Choroid plexus epithelial cell (primary cell): ENCODE data around the gene PISD.

Experiments
- DNase-seq: peaks from one replicate; pipeline ENCODE4 v3.0.0-alpha.2; 2010; ENCODE audit warnings: low read depth
- H3K4me3 ChIP-seq: 2 replicates; pipeline ENCODE4 v1.5.1; 2011; ENCODE audit warnings: low read depth, mild to moderate bottlenecking, control low read depth, low read length, moderate library complexity
- TF ChIP-seq, protein P1 (sequence below): conservative IDR thresholded peaks from 2 replicates; pipeline ENCODE4 v1.5.1; 2011; ENCODE audit warnings: low read depth, mild to moderate bottlenecking, control low read depth, inconsistent platforms, low read length, moderate library complexity

PISD gene

GRCh38 chr22:31583861-31584485, 78.0 kb downstream of the PISD start:
- TF ChIP-seq, protein P1, sequence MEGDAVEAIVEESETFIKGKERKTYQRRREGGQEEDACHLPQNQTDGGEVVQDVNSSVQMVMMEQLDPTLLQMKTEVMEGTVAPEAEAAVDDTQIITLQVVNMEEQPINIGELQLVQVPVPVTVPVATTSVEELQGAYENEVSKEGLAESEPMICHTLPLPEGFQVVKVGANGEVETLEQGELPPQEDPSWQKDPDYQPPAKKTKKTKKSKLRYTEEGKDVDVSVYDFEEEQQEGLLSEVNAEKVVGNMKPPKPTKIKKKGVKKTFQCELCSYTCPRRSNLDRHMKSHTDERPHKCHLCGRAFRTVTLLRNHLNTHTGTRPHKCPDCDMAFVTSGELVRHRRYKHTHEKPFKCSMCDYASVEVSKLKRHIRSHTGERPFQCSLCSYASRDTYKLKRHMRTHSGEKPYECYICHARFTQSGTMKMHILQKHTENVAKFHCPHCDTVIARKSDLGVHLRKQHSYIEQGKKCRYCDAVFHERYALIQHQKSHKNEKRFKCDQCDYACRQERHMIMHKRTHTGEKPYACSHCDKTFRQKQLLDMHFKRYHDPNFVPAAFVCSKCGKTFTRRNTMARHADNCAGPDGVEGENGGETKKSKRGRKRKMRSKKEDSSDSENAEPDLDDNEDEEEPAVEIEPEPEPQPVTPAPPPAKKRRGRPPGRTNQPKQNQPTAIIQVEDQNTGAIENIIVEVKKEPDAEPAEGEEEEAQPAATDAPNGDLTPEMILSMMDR = no peak
- H3K4me3 ChIP-seq = no peak overlapping the region
- peak; percentile 74 for DNase-seq

DNA sequence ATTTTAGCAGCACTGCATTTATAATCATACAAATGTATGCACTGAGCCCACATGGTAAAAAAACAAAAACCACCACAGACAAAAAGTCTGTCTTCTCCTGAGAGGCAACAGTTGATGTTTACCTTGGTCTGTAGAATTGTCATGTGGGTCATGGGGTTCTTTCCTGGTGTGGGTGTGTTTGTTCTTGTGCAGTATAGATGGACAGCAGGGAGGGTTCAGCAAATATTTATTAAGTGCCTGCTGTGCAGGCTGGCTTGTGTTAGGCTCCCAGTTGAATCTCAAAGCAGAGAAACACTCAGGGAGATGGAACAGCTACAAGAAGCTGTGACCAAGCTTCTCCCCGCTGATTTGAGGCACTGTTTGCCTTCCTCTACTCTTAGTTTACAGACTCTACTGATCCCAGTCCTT, 82.2 kb downstream of the PISD start:
- TF ChIP-seq, protein P1 = no peak
- no peak overlapping the region for H3K4me3 ChIP-seq
- peak; percentile 77 for DNase-seq

DNA sequence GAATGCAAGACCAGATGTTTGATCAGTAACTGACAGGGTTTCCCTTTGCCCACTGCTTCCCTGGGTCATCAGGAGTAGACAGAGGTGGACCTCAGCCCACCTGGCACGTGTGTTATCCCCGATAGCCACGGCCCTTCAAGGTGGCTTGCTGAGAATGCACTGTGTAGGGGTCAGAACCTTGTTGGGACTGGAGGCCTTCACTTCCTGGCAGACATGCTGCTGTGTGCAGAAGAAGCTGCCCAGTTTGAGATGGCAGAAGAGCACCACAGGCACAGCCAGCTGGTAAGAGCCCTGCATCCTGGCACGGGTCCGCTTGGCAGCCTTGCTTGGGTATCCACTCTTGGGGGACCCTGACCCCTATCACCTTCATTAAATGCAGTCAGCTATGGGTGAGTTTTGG, 83.8 kb downstream of the PISD start:
- no peak overlapping the region for H3K4me3 ChIP-seq
- TF ChIP-seq, protein P1 = no peak
- DNase-seq = no peak

GRCh38 chr22:31577711-31578110, 84.3 kb downstream of the PISD start:
- H3K4me3 ChIP-seq = no peak overlapping the region
- no peak for DNase-seq
- TF ChIP-seq, protein P1 = no peak

GRCh38 chr22:31575190-31575589, 86.8 kb downstream of the PISD start:
- peak; percentile 47 for DNase-seq
- H3K4me3 ChIP-seq = no peak overlapping the region
- TF ChIP-seq, protein P1 = no peak

GRCh38 chr22:31574055-31574670, 87.9 kb downstream of the PISD start:
- TF ChIP-seq, protein P1 = no peak
- peak; percentile 59 for DNase-seq
- no peak overlapping the region for H3K4me3 ChIP-seq

DNA sequence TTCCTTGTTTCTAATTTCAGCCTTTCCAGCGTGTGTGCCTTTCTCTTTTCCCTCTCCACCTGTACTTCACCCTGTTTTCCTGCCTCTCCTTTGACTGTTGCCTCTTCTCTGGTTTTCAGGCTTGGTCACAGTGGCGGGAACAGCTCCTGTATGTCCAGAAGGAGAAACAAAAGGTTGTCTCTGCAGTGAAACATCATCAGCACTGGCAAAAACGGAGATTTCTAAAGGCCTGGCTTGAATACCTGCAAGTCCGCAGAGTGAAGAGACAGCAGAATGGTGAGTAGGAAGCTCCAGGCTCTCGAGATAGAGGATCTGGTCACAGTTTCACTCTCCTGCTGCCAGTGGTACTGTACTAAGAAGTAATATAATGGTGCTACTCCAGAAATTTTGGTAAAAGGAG, 89.1 kb downstream of the PISD start:
- H3K4me3 ChIP-seq = no peak overlapping the region
- TF ChIP-seq, protein P1 = no peak
- no peak for DNase-seq
